ENCODE data around the gene PRUNE1.

PRUNE1 gene, protein sequence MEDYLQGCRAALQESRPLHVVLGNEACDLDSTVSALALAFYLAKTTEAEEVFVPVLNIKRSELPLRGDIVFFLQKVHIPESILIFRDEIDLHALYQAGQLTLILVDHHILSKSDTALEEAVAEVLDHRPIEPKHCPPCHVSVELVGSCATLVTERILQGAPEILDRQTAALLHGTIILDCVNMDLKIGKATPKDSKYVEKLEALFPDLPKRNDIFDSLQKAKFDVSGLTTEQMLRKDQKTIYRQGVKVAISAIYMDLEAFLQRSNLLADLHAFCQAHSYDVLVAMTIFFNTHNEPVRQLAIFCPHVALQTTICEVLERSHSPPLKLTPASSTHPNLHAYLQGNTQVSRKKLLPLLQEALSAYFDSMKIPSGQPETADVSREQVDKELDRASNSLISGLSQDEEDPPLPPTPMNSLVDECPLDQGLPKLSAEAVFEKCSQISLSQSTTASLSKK

DNA sequence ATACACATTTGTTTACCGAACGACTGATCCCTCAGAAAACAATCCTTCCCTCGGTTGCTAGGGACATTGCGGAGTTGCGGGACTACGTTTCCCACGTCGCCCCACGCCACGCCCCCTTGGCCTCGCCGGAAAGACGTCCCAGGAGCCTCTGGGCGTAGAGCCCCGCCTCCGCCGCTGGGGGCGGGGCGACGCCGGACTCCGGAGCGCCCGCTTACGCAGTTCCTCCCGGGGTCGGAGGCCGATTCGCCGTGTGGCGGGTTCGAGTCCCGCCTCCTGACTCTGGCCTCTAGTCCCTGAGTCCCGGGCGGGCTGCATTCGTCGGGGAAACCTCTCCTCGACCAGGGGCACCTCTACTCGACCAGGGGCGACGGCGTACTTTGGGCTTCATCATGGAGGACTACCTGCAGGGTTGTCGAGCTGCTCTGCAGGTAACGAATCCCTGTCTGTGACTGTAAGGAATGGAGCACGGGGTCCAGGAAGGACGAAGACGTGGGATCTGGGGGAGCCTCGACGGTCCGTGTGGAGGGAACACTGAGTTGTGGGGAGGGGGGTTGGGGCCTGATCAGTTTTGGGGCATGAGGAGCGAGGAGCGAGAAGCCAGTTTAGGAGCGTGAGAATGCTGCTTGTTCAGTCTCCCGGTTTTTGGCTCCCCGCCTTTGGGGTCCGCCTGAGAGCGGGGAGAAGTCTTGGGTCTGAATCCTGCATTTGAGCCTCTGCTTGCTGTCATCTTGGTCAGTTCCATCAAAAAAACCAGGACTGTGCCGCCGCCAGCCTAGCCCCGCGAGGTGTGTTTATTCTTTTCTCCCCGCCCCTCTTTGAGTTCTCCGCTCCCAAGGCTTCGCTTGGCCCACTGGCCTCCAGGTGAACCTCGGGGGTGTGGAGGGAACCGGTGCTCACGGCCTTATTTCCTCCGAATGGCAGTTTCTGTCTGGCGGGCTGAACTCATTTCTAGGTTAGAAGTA is at the start of gene PRUNE1:
PRUNE1 (plus strand) TSS at position 206 of the 962 bp plus-strand sequence; CDS start at position 390, 184 bp downstream.
- peak; percentile 99 for DNase-seq (ENCODE audit: low spot score)

DNA sequence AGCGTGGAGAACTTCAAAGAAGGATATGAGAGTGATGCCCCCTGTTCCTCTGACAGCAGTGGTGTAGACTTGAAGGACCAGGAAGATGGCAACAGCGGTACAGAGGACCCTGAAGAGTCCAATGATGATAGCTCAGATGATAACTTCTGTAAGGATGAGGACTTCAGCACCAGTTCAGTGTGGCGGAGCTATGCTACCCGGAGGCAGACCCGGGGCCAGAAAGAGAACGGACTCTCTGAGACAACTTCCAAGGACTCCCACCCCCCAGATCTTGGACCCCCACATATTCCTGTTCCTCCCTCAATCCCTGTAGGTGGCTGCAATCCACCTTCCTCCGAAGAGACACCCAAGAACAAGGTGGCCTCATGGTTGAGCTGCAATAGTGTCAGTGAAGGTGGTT is 47.6 kb upstream of the PRUNE1 start:
- no peak for DNase-seq (ENCODE audit: low spot score)

DNA sequence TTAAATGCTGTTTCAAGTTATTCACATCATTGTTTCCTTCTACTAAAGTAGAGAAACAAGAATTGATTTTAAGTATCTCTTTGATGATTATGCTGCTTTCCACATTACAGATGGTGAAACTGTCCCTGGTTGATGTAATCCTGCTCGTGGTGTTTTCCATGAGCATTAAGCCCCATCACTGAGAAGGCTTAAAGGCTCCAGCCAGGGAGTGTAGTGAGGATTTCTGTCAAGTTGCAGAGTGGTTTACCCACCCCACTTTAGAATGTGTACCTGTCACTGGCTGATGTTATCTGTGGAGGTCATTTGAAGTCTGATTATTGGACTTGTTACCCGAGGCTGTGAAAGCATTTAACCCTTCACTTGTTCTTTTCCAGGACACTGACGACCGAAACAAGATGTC is 46.5 kb upstream of the PRUNE1 start:
- DNase-seq (ENCODE audit: low spot score), result no peak

DNA sequence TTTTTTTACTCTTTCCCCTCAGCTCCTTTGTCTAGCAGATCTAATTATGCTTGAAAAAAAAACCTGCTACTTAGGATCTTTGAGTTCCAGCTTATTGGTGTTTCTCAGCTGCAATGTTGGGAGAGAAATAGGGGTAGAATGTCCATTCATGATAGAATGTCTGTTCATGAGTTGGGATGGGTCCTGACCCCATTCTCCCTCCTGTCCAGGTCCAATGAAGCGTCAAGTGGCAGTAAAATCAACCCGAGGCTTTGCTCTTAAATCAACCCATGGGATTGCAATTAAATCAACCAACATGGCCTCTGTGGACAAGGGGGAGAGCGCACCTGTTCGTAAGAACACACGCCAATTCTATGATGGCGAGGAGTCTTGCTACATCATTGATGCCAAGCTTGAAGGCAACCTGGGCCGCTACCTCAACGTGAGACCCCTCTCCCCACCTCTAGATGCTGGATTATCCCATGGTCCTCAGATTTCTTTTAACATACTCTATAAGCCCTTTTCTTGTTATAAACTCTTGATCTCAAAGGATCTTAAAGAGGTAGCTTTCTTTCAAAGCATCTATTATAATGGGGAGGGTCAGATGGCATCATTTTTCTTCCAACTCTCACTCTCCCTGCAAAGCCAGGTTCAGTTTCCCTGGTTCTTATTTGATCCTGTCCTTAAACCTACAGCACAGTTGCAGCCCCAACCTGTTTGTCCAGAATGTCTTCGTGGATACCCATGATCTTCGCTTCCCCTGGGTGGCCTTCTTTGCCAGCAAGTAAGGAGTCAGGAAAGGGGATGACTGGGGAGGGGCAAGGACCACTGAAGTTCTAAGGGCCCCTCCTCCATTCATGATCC is 44.7 kb upstream of the PRUNE1 start:
- DNase-seq (ENCODE audit: low spot score), result no peak

DNA sequence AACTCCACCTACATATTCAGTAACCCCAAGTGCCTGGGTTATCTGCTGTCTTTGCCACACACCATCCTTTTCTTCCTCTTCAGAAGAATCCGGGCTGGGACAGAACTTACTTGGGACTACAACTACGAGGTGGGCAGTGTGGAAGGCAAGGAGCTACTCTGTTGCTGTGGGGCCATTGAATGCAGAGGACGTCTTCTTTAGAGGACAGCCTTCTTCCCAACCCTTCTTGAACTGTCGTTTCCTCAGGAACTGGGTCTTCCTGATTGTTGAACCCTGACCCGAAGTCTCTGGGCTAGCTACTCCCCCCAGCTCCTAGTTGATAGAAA is 44.1 kb upstream of the PRUNE1 start:
- DNase-seq (ENCODE audit: low spot score), result no peak

DNA sequence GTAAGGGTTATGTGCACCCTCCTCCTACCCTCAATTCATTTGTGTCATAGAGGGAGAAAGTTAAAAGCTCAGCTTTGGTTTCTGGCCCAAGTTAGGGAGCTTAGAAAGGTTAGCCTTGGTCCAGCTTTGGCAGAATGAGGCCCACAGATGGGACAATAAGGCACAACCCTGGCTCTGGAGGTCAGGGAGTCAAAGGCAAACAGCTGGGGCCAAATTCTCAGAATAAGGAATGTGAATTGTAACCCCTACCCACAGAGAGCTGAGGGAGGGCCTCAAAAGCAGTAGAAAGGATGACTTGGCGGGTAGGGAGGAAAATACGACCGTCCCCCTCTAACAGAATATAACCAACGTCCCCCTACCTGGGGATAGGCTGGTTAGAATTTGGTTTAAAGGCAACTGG is 42.6 kb upstream of the PRUNE1 start:
- no peak for DNase-seq (ENCODE audit: low spot score)

DNA sequence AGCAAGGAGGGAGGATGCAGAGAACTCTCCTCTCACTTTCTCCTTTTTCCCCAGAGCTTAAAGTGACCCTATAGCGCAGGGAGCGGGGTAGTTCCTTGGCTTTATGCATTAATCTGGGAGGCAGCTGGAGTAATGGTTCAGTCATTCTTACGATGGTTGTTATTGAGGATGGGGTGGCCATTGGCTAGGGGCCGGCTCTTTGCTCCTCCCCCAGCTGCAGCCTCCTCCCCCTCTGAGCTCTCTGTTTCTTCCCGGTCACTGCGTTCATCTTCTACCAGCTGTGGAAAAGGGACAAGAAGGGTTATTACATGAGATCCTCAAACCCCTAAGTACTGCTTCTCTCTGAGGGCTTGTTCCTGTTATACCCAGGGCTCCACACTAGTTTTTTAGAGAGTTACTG is 42.2 kb upstream of the PRUNE1 start:
- no peak for DNase-seq (ENCODE audit: low spot score)

DNA sequence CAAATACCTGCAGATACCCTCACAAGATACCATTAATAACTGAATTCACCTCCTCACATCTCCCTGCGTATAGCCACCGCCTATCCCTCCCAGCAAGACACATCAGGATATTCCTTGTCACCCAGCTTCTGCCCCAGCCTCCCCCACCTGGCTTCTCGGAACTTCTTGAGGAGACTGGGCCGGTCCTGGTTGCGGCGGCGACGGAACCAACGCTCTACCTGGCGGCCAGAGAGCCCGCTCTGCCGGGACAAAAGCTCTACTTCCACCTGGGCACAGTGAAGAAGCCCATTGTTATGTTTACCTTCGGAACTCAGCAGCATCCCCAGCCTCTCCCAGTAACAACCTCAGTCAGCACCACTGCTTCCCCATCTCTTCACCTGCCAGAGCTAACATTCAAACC is 40.3 kb upstream of the PRUNE1 start:
- no peak for DNase-seq (ENCODE audit: low spot score)

DNA sequence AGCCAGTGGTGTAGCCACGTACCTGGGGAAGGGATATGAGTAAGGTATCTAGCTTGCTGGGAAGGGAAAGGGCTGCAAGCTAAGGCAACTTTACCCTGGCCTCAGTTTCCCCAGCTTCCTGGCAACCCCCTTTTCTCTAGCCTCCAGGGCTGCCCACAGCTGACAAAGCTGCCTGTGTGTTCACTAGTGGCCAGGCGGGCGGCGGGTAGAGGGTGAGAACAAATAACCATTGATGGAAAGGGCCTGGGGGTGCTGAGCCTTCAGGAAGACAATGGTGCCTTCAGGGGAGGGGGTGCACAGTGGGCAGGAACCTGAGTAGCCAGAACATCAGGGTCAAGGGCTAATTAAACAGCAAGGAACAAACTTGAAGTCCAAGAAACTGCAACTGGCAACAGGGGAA is 39.8 kb upstream of the PRUNE1 start:
- DNase-seq (ENCODE audit: low spot score), result no peak

DNA sequence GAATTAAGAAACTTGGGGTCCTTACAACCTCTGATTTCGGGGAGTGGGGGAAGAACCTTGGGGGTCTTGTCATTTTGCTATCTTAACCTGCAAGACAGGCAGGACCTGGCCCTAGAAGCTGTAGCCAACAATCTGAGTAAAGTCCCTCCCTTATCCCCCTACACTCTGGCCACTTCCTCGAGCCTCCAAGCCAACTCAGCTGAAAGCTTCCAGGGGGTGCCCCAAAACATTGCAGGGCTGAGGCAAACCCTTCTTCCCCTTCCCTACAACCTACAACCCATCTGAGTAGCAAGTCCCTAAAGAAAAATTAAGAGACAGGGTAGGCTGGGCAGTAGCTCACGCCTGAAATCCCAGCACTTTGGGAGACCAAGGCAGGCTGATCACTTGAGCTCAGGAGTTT is 38.6 kb upstream of the PRUNE1 start:
- DNase-seq (ENCODE audit: low spot score), result no peak

DNA sequence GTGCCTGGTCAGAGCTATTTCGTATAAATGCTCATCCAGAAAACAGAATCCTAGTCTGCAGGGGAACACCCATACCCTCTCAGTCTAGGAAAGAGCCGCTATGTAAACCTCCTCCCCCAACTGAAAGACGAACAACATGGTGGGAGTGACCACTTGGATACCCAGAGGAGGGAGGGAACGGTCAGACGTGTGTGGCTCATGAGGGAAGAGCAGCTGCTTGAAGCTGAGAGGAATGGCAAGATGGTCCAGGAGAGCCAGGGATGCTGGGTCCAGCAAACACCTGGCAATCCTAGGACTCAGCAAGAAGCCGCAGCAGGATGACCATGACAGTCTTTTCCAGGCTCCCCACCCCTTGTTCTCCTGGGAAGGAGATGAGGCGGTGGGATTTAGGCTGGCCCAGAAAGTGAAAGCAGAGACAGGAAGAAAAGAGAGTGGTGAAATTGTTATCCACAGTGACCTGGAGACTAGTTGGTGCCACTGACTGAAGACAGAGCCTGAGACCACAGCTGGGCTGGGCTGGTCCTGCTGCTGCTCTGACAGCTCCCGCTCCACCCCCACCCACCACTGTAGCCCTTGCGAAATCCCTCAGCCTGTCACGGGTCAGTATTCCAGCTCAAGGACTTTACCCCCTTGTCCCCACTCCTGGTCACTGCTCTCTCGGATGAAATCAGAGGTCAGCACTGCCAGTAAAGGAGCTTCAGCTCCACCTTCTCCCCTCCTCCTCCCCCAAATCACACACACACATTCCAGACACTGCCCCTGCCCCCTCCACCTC is 37.3 kb upstream of the PRUNE1 start:
- DNase-seq (ENCODE audit: low spot score), result peak; percentile 84

DNA sequence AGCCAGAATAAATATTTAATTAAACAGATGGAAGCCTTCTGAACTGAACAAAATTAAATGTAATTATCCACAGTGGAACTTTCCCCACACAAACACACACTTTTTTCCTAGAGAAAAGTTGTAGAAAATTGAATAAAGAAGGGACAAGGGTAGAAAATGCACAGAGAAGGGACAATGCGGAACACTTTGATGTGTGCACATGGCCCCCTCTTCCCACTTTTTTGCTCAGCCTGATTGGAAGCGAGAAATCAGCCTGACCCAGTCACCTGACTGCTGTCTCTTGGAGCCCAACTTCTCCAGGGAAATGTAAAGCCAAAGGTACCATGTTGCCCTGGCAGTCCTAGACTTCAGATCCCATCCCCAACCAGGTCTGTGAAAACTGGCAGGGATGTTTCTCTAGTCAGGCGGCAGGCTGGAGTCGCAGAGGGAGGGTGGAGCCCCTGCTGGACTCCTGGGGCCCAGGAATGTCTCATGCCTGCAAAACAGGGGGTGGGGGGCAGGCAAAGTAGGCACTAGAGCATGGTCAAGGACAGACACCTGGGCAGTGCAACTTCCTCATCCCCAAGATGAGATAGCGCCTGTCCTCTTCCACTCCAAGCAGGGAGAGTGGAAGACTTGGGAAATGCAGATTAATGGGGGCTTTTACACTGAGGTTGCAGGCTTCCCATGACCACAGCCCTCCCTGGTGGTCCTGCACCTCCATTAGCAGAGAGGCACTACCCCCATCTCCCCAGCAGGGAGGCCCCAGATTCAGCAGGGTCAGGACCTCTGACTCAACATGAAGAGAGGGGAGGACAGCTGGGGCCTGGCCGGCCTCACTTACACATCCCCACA is 36.4 kb upstream of the PRUNE1 start:
- peak; percentile 41 for DNase-seq (ENCODE audit: low spot score)

DNA sequence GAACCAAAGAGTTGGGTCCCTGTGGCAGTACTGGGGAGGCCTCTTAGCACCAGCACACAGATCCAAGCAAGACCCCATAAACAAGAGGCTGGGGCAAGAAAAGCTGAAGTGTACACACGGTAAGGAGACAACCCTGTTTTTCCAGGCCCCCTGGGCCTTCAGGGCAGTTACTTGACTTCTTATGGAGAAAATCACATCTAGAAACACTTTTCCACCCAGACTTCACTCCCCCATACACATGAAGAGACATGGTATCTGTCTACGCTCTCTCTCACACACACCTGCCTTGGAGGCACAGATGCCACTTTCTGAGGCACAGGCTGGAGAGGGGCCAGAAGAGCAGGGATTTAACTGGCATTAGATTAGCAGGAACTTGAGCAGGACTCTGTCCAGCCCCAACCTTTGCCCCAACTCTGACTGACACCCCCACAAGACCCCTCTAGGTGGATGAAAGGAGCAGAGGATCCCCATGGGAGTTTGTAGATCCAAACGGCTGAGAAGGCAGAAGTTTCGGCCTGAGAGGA is 35.8 kb upstream of the PRUNE1 start:
- no peak for DNase-seq (ENCODE audit: low spot score)

DNA sequence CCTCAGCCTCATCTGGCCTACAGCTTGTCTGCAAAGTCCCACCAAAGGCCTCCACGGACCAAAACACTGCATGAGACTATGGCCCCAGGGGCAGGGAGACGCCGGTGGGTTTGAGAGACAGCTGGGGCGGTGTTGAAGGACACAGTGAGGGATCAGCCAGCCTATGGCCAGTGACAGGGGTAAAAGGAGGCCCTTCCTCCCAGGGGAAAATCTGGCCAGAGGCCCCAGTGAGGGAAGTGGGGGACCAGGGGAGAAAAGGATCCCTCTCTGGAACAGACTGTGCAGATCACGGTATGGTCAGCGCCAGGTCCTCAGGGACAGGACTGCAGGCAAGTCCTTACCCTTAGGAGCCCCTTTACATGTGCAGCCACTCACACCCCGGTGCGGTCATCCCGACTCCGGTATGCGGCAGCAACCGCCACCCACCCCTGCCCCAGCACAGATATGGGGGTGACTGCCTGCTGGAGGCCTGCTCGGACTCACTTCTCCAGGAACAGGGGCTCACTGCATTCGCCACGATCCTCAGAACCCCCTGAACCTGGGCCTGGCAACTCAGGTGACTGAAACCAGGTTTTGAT is 34.9 kb upstream of the PRUNE1 start:
- peak; percentile 58 for DNase-seq (ENCODE audit: low spot score)

DNA sequence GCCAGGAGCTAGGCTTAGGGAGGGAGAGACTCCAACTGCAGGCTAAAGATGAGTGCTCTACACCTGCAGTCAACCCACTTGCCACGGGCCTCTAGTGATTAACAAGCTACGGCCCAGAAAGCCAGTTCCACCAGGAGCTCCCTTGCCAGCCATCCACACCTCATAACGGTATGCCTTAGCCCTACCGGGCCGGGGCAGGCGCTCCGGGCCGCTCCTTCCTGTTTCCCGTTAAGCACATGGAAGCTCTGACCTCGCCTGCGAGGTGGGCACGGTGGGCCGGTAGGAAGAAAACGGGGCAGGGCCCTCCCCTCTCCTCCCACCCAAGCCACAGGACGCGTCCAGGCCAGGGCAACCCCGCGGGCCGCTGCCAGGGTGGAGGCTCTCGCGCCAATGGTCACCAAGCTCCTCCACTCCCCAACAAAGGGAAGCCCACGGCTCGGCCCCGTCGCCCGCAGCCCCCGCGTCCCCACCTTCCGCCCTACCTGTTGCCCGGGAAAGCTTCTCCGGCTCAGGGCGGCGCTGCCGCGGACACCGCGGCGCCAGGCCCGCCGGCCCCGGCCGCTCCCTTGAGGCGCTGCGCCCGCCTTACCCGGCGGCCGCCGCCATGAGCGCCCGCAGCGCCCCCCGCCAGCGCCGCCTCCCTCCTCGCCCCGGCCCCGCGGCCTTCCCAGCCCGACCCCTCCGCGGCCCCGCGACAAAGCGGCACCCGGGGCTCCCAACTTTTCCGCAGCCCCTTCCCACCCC is 34.2 kb upstream of the PRUNE1 start:
- DNase-seq (ENCODE audit: low spot score), result peak; percentile 74

DNA sequence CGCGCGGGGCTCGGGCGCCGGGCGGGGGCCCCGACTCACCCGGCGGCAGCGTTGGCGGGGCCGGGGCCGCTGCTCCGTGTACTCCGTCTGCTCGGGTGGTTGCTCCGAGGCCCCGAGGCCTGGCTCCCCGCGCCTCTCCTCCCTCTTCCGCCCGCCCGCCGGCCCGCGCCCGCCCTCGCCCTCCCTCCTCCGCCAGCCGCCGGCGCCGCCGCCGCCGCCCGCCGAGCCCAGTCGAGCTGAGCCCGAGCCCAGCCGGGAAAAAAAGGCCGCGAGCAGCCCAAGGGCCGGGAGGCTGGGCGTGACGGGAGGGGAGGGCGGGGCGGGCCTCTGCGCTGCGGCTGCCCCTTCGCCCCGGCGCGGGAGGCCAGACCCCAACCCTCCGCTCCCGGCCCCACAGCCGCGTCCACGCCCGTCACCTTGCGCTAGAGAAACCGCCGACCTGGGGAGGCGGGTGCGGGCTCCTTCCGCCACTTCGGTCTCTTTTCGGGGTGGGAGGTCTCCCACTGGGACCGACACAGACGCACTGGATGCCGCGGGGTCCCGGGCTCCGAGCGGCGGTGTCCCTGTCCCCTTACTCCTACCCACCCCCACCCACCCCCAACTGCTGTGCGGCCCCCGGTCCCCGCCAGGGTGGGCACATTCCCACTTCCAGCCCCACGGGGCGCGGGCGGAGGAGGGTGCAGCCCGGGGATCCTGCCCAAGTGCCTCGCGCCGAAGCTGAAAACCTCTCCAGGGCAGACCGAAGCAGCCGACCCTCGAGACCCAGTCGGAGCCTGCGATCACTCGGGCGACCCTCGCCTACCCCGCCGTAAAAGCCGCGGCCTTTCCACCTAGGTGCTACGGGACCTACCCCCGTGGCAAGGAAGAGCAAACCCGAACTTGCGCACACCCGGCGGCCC is 33.4 kb upstream of the PRUNE1 start, which contains the start of gene CERS2:
CERS2 (minus strand) TSS at position 256 of the 899 bp plus-strand sequence. CDS start 5,745 bp downstream, outside the sequence.
- DNase-seq (ENCODE audit: low spot score), result peak; percentile 96

DNA sequence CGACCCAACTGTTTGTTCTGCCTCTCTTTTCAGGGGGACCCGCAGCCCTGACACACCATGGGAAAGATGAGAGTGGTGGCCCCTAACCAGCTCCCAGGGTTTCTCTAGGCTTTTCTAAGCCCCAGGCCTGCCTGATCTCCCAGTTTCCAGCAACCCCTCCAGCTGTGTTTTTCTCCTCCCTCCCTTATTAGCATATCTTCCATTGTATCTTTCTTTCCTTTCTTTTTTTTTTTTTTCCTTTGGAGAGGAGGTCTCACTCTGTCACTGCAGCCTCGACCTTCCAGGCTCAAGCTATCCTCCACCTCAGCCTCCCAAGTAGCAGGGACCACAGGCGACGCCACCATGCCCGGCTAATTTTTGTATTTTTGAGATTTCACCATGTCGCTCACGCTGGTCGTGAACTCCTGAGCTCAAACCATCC is 31.8 kb upstream of the PRUNE1 start:
- DNase-seq (ENCODE audit: low spot score), result no peak
